ENCODE results near the gene ATG9B. TPM values are rescaled to one million over a fixed set of nuclear protein-coding genes. Genes with fewer than 3 reads are reported as not detected.

Gene ATG9B
- polyA plus RNA-seq, 1 of the 3 experiments (the other 2 are of a cell fraction), result 0.67 TPM

- Histone ChIP-seq H3K9me2 (no peaks in the 10 kb centered on the region), H3F3A (replicated peaks; ENCODE audit: insufficient read depth) (no peaks in the 10 kb centered on the region), H3K27me3 (ENCODE audit: insufficient read depth) (no peaks in the 10 kb centered on the region), H3K79me2 (ENCODE audit: insufficient read depth) (peaks cover 56% of the 10 kb centered on the region), H3K9ac (no peak overlapping the region), H3K36me3 (replicated peaks in 1 of 2; ENCODE audit: control insufficient read depth in 1 of 2, insufficient read depth in 2 of 2, low read length in 1 of 2) (peaks cover 57 to 82% of the 10 kb centered on the region in 2 experiments), H3K27ac (ENCODE audit: low read depth in 2 of 2, low read length in 1 of 2) (no peak overlapping the region), H2AFZ (ENCODE audit: low read depth) (no peak overlapping the region), H4K20me1 (ENCODE audit: insufficient read depth) (peaks cover 30% of the 10 kb centered on the region), H3K4me2 (no peak overlapping the region), H3K4me1 (ENCODE audit: control insufficient read depth in 1 of 2, insufficient read depth in 2 of 2, low read depth in 1 of 2, low read length in 1 of 2) (peaks cover 6 to 10% of the 10 kb centered on the region in 2 experiments; a peak in 3 of 4 replicates), H3K4me3 (ENCODE audit: low read depth in 2 of 2, low read length in 1 of 2) (no peak overlapping the region), H3K9me3 (no peaks in the 10 kb centered on the region)
- POLR2A ChIA-PET, result interaction anchor here (0.7 to 1.4 kb wide), 2 partner anchors 9 to 22 kb away, joined by 3 to 5 read pairs; no protein-coding TSS in a partner anchor
- CTCF ChIA-PET, result interaction anchor here (0.7 to 12.2 kb wide), 8 partner anchors 7 to 103 kb away, joined by 3 to 126 read pairs (median 6); partner anchors contain the start of genes CDK5 and SLC4A2
- no peak for DNase-seq
- no peak for TF ChIP-seq FOXJ3 (CRISPR knock-in tag; IDR thresholded peaks at IDR 0.05)
- TF ChIP-seq RXRA (IDR thresholded peaks at IDR 0.05; ENCODE audit: borderline replicate concordance, low read depth), result no peak
- TF ChIP-seq YY1 (IDR thresholded peaks at IDR 0.05; ENCODE audit: low read depth), result no peak
- TF ChIP-seq, protein P1, sequence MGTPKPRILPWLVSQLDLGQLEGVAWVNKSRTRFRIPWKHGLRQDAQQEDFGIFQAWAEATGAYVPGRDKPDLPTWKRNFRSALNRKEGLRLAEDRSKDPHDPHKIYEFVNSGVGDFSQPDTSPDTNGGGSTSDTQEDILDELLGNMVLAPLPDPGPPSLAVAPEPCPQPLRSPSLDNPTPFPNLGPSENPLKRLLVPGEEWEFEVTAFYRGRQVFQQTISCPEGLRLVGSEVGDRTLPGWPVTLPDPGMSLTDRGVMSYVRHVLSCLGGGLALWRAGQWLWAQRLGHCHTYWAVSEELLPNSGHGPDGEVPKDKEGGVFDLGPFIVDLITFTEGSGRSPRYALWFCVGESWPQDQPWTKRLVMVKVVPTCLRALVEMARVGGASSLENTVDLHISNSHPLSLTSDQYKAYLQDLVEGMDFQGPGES (IDR thresholded peaks at IDR 0.05; ENCODE audit: low read depth, low read length), result no peak
- no peak for TF ChIP-seq EZH2phosphoT487 (IDR thresholded peaks at IDR 0.05; ENCODE audit: borderline replicate concordance, low read depth)
- no peak for TF ChIP-seq RCOR1 (IDR thresholded peaks at IDR 0.05; ENCODE audit: low read length)
- TF ChIP-seq JUND (IDR thresholded peaks at IDR 0.05), result no peak
- TF ChIP-seq ELF1 (IDR thresholded peaks at IDR 0.05), result no peak
- no peak for TF ChIP-seq FOXM1 (IDR thresholded peaks at IDR 0.05; ENCODE audit: low read depth)
- TF ChIP-seq ZBTB33 (IDR thresholded peaks at IDR 0.05; ENCODE audit: borderline replicate concordance, low read depth), result no peak
- TF ChIP-seq POLR2AphosphoS5 (IDR thresholded peaks at IDR 0.05; ENCODE audit: low read depth, low read length), result no peak
- TF ChIP-seq, protein P2, sequence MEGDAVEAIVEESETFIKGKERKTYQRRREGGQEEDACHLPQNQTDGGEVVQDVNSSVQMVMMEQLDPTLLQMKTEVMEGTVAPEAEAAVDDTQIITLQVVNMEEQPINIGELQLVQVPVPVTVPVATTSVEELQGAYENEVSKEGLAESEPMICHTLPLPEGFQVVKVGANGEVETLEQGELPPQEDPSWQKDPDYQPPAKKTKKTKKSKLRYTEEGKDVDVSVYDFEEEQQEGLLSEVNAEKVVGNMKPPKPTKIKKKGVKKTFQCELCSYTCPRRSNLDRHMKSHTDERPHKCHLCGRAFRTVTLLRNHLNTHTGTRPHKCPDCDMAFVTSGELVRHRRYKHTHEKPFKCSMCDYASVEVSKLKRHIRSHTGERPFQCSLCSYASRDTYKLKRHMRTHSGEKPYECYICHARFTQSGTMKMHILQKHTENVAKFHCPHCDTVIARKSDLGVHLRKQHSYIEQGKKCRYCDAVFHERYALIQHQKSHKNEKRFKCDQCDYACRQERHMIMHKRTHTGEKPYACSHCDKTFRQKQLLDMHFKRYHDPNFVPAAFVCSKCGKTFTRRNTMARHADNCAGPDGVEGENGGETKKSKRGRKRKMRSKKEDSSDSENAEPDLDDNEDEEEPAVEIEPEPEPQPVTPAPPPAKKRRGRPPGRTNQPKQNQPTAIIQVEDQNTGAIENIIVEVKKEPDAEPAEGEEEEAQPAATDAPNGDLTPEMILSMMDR (IDR thresholded peaks at IDR 0.05), result no peak
- TF ChIP-seq MXI1 (IDR thresholded peaks at IDR 0.05; ENCODE audit: low read depth, low read length), result no peak
- no peak for TF ChIP-seq MEF2A (IDR thresholded peaks at IDR 0.05; ENCODE audit: borderline replicate concordance, low read depth)
- TF ChIP-seq EP300 (IDR thresholded peaks at IDR 0.05; ENCODE audit: borderline replicate concordance in 1 of 2, low read depth in 1 of 2, low read length in 1 of 2), result no peak
- TF ChIP-seq GATA2 (CRISPR knock-in tag; IDR thresholded peaks at IDR 0.05), result no peak
- TF ChIP-seq RFX5 (IDR thresholded peaks at IDR 0.05; ENCODE audit: low read length), result no peak
- 95% methylated on average over 29 of the region's 39 CpGs for WGBS (ENCODE audit: low lambda C conversion rate)
These were observed 42.1 kb upstream of the ATG9B start for GRCh38 chr7:151066273-151066974.
